Measurements from ENCODE around the gene USPL1.
"Not testable (repeated sequence)": the region's sequence is repeated elsewhere in the genome, so short reads cannot be mapped to it uniquely, and the experiment has no call there.

USPL1 gene

DNA sequence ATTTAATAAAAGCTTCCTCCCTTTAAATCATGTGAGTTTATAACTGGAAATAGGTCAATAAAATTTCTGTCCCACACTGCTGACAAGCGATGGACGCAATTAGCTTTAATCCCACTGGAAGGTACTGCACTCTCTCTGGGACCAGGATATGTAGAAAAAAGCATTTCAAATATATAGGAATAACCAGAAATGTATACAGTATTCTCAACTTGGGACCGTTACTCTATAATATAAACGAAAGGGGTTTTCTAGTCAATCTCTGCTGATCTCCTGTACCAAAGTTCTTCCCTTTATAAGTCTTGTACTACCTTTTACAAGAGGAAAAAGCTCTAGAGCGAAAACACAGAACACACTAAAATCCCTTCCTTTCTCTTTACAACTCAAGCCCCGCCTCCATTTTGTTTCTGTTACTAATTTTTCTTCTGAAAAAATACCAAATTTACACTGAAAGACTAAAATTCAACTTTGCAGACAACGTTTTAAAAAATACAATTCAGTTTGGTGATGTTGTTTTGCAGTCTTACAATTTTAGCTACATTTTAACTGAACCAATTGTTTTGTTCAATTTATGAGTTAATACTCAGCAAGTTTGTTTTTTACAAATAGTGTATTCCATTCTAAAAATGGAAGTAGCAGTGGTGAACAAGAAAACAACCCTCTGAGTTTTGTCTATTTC lies 1.7 kb upstream of the USPL1 start:
- no peak for DNase-seq (ENCODE audit: low read depth, low spot score)

DNA sequence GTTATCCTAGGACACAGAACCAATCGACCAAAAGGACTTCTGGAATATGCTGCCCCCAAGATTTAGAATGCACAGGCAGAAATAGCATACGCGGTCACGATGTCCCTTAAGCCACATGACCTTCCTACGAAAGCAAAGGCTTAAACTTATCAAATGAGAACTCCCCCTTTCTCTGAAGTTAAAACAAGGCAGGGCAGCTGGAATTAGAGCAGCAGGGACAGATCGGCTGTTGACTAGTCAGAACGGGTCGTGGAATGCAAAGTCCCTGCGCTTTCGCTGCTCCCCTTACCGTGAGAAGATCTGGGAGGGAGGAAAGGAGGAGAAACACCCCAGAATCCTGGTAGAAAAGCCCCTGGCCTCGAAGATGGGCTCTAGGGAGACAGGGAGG lies 799 bp upstream of the USPL1 start:
- DNase-seq (ENCODE audit: low read depth, low spot score), result peak; percentile 89

DNA sequence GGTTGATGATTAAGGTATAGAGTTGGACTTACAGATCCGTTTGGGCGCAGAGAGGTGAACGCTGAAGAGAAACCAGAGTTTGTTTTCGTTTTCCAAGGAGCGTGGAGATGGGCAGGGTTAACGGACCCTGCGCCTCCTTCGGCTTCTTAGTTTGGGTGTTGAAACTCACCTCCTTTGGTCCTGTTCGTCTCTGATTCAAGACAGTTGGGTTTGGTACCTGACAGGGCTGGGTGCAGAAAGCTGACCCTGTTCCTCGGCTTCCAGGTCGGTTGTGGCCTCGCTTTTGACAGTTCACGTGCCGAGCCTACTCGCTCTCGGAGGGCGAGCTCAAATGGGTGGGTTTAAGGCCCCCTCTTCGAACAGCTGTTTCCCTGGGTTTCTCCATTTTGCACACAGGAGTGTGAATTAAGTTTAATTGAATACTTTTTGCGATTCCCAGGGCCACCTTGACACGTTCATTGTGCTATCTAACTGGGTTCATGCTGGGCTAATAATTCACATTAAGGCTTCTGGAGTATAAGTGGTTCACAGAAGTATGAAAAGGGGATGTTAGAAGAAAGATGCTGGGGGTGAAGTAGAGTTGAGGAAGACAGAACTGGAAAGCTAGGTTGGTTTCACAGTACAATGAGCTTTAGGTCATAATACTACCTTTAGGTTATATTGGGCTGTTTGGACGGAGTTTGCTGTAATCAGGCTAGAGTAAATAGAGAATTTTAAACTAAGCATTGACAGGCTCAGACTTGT lies 638 bp downstream of the USPL1 start:
- no peak for DNase-seq (ENCODE audit: low read depth, low spot score)

DNA sequence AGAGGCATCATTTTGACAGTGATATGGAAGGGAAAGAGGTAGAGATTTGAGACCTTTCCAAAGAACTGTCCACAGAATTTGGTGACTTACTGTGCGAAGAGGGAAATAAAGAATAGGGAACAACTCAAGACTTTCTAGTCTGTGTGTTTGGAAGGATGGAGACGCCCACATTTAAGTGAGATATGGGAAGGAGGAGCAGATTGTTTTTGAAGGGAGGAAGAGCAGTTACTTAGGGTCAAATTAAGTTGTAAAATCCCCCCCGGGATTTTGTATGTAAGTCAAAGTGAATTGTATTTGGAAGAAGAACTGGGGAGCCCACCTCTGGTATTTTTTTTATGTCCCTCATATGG lies 1.2 kb downstream of the USPL1 start:
- no peak for DNase-seq (ENCODE audit: low read depth, low spot score)

DNA sequence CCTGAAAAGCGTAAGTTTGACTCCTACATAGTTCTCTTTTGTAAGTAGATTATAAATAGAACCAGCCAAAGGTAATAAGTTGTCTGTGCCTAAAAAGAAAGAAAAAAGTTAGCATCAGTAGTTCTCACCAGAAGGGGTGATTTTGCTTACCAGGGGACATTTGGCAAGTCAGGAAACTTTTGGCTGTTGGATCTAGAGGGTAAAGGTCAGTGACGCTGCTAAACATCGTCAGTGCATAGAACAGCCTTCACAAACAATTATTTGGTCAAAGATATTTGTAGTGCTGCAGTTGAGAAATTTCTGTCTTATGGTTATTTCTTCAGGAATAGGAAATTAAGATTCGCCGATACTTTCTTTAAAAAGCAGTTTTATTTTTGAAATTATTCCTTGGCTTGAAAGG lies 2.0 kb downstream of the USPL1 start:
- DNase-seq (ENCODE audit: low read depth, low spot score), result no peak

DNA sequence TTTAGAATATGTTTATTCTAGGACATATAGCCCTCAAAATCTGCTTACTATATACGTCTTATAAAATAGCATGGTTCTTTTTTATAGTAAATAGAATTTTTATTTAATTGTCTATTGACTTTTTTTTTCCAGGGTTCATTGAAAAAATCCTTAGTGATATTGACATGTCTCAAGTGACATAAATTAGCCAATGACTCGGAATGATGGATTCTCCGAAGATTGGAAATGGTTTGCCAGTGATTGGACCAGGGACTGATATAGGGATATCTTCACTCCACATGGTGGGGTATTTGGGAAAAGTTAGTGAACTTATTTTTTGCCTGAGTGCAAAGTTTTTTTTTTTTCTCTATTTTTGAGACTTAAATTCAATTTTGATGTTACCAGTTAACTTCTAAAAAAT lies 3.2 kb downstream of the USPL1 start:
- DNase-seq (ENCODE audit: low read depth, low spot score), result no peak

DNA sequence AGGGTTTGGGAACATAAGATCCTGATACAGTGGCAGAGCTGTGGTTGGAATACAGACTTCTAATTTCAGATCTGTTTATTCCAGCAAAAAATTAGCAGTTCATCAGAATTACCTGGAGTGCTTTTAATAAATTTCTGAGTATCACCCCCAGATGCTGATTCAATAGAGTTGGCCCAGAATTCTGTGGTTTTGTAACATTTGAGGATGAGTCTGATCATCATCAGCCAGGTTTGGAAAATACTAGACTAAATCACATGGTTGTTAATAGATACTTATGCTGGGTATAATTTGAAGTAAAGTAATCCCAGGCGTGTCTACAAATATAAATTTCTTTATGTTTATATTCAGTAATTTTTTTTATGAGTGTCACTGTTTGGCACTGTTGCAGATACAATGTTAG lies 4.8 kb downstream of the USPL1 start:
- no peak for DNase-seq (ENCODE audit: low read depth, low spot score)

DNA sequence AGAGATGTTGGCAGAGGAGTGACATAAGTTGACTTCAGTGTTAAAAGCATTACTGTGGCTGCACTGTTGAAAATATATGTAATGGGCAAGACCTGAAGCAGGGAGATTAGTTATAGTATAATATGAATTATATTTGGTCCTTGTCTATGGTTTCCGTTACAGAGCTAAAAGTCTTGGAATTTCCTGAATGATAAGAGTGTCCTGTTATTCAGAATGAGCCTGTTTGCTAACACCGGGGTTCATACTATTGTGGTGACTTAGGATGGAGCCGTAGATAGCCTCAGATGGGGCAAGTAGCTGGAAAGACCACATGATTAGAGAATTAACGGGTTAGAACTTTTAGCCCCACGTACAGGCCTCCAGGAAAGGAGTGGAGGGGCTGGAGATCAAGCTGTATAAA lies 5.7 kb downstream of the USPL1 start:
- DNase-seq (ENCODE audit: low read depth, low spot score), result no peak

DNA sequence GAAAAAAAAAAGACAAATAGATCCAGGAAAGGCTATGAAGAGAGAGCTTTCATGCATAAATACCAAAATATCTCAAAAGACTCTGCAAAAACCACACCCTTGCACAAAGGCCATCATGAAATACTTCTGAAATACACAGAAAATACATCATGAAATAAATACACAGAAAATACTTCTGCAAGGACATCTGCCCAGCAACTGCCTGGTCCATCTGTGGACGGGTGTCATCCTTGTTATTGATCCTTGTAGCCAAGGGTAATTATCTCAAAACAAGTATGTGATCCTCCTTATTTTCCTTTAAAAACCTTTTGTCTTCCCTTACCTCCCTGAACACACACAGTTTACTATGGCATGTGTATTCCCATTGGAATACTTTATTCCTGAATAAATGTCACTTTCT lies 6.9 kb downstream of the USPL1 start:
- no peak for DNase-seq (ENCODE audit: low read depth, low spot score)

DNA sequence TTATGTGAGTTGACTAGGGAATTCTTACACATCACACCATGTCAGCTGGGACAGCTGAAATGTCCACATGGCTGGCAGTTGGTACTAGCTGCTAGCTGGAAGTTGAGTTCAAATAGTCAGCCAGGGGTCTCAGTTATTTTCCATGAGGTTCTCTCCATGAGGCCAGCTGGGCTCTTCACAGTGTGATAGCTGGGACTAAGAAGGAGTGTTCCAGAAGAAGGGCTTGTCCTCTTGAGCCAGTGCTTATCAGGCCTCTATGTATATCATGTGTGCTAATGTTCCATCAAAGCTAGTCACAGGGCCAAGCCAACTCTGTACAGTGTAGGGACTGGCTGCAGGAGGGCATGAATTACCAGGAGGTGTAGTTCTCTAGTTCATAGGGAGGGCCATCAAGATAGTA lies 11.8 kb downstream of the USPL1 start:
- DNase-seq (ENCODE audit: low read depth, low spot score), result no peak

DNA sequence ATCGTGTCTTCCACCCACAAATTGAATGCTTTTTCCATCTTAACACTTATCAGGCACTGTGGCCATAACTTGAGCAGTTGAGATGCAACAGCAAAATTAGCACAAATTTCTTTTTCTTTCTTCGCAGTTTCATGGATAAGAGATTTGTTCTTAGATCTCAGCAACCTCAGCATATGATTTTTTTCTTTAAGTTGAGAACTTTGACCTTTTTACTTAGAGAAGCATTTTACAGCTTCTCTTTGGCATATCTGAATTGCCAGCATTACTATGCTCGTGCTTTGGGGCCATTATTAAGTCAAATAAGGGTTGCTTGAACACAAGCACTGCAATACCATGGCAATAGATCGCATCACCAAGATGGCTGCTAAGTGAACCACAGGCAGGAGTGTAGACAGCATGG lies 16.1 kb downstream of the USPL1 start:
- DNase-seq (ENCODE audit: low read depth, low spot score), result no peak

DNA sequence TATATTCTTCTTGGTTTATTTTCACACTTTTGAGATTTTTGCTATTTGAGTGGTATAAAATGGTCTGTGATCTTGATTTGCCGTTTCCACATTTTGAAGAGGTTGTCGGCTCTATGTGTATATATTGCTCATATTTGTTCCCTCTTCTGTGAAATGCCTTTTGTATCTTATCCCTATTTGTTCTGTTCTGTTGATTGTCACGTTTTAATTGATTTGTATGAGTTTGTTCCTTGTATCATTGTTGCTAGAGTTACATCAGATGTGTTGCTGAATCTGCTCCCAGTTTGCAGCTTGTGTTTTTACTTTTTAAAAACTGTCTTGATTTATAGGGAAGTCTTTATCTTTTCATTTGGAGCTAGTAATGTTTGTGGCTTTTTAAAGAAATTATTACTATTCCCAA lies 17.1 kb downstream of the USPL1 start:
- no peak for DNase-seq (ENCODE audit: low read depth, low spot score)

DNA sequence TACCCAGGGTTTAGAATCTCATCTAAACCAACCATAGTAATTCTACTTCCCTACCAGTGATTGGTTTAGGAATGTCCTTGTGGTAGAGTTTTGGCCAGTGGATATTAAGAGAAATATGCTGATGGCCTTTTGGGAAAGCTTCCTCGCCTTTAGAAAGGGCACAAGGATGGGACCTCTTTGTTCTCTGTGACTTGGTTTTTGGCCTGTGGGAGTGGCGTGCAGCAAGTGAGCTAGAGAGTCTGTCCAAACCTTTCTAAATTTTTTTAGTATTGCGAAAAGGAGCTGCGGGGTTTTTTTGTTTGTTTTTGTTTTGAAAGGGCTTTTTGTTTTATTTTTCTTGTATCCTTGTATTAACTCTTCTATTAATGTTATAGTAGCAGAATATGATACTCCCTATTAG lies 20.6 kb downstream of the USPL1 start:
- no peak for DNase-seq (ENCODE audit: low read depth, low spot score)

DNA sequence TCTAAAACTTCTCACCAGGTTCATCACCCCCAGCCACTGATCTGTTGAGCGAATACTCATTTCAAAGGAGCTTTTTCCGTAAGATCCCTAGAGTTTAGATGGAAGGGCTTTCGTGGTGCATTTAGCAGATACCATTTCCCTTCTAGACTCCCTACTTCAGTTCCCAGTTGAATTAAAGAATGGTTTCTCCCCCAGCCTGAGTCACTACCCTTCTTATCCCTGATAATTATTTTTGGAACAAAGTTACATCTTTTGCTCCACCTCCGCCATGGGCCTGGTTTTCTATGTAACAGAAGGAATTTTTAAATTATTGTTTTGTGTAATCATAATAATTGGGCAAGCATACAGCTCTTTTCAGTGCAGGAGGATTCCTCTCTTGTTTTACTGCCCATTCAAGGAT lies 22.0 kb downstream of the USPL1 start:
- no peak for DNase-seq (ENCODE audit: low read depth, low spot score)

DNA sequence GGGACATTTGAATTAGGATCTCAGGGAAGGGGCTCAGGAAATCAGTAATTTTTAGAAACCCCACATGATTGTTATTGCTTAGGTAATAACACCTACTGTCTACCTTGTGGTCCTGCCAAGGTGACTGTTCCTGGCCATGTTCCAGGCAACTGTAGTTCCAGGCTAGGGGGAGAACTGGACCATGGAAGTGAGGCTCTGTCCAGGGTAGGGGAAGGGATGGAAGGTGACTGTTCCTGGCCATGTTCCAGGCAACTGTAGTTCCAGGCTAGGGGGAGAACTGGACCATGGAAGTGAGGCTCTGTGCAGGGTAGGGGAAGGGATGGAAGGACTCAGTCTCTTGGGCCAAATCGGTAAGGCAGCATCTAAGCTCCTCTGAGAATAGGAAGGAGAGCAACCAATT lies 23.5 kb downstream of the USPL1 start:
- not testable (repeated sequence) for DNase-seq (ENCODE audit: low read depth, low spot score)

DNA sequence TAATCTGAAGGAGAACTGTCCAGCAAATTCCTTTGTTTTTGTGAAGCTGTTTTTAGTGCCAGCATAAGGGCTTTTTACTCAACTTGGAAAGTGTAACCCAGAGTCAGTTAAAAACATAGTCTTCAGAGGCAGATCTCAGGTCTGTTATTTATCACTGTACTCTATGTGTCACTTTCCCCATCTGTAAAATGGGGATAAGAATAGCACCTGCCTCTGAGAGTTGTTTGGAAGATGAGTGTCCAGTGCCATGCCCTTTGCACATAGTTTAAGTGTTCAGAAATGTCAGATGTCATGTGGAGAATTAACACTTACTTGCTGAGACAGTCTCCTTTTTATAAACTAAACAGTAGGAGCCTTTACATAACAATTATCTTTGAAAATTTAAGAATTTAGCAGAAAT lies 27.9 kb downstream of the USPL1 start:
- no peak for DNase-seq (ENCODE audit: low read depth, low spot score)

DNA sequence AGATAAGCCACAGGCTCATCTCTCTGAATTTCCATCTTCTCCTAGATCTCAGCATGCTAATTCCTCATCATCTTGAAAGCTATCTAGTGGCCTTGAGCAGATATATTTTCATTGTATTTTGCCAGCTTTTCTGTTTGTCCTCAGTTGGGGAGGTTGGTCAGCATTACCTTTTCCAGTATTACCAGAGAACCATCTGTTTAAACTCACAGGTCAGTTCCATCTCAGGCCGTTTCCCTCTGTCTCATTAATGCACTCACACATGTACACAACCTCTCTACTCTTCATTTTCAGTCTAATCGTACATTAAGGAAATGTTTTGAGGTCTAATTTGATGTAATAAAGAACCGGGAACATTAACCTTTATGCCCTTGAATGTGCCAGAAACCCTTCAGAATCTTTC lies 29.7 kb downstream of the USPL1 start:
- DNase-seq (ENCODE audit: low read depth, low spot score), result no peak

DNA sequence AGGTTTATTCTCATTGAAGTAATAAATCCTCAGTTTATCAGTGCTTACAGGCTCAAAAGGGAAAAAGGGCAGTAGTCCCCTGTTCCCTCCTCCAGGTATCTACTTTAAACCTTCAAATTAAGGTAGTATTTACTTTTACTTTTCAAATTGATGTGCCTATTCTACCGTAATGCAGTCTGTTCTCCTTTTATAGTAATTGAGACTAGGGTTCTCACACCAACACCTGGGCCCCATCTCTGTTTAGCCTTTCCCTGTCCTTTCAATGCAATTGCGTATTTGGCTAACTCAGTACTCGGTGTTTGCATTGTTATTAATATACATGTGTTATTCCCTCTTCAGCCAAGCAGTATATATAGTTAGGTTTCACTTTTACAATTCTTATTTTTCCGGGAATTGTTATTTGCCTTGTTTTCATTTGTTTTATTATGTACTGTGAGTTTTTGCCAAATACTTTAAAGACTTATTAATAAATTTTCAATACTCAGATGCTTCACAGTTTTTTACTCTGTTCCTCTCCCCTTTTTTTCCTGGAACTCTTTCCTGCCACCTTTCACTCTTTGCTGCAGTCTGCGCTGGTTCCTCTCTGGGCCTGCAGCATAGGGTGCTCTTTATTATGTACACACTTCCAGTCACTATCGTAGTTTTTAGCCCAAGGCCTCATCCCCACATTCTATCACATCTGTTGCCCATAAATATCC lies 30.3 kb downstream of the USPL1 start:
- no peak for DNase-seq (ENCODE audit: low read depth, low spot score)

DNA sequence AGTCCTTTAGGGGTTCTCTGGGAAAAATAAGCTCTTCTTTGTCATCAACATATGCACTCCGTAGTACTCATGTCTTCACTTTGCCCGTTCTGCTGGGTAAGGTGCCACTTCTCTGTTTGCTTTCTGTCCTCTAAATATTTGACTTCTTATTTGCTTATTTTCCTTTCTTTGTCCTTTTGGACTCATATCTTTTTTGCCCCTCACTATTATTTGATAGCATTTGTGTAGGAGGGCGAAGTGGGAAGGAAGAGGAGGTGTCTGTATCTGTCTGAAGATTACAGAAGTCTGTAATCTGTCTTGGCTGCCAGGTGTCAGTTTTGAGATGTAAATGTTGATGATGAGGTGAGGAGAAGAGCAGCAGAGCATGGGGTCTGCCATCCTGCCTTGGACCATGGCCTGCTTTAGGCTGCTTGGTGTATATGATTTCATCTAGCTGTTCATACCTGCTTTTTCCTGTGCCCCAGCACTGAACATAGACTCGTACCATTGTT lies 30.8 kb downstream of the USPL1 start:
- no peak for DNase-seq (ENCODE audit: low read depth, low spot score)

DNA sequence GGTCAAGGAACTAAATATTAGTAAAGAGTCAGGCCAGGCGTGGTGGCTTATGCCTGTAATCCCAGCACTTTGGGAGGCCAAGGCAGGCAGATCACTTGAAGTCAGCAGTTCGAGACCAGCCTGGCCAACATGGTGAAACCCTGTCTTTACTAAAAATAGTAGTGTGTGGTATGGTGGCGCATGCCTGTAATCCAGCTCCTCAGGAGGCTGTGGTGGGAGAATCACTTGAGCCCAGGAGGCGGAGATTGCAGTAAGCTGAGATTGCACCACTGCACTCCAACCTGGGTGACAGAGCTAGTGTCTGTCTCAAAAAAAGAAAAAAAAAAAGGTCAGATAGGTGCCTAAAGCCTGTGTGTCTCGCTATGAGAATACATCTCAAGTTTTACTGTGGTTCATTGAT lies 33.9 kb downstream of the USPL1 start:
- DNase-seq (ENCODE audit: low read depth, low spot score), result not testable (repeated sequence)

DNA sequence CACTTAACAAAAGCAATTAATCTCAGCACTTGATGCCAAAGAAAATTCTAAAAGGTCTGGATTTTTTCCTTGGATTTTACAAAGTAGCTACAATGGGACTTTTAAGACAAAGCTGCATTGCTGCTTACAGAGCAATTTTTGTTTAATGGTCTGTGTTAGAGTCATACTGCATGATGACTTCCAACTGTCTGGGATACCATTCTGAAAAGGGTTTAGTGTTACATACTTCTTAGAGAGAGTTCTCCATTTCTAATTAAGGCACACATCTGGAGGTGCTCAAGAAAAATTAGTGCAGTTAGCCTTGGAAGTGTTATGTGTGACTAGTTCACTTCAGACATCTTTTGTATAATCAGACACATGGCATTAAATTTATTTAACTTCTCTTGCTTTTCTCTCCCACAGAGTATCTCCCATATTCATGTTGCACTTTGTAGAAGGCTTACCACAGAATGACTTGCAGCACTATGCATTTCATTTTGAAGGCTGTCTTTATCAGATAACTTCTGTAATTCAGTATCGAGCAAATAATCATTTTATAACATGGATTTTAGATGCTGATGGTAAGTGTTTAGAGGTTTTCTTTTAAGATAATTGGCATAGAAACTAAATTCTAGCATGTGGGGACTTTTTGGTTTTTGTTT lies 35.1 kb downstream of the USPL1 start:
- no peak for DNase-seq (ENCODE audit: low read depth, low spot score)

DNA sequence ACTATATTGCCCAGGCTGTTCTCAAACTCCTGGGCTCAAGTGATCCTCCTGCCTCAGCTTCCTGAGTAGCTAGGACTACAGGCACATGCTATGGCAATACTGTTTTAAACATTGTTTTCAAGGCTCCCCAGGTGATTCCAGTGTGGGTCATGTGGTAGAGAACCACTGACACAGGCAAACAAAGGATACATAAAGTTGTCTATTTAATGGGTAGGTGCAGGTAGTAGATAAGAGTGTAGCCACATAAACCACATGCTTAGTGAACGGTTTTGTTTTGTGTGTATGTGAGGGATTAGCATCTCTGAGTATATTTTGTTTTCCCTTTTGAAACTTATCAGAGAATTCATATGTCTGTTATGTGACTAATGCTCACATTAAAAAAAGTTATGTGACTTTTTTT lies 36.7 kb downstream of the USPL1 start:
- DNase-seq (ENCODE audit: low read depth, low spot score), result no peak

DNA sequence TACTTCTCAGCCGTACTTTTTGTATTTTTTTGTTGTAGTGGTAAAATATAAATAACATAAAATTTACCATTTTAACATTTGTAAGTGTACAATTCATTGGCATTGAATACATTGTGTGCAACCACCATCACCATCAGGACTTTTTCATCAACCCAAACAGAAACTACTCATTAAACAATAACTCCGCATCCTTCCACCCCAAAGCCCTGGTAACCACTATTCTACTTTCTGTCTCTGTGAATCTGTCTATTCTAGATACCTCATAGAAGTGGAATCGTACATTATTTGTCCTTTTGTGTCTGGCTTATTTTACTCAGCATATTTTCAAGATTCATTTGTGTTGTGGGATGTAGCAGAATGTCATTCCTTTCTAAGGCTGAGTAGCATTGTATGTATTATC lies 38.5 kb downstream of the USPL1 start:
- DNase-seq (ENCODE audit: low read depth, low spot score), result no peak
